ENCODE data around the gene FRMPD4.

Gene FRMPD4

DNA sequence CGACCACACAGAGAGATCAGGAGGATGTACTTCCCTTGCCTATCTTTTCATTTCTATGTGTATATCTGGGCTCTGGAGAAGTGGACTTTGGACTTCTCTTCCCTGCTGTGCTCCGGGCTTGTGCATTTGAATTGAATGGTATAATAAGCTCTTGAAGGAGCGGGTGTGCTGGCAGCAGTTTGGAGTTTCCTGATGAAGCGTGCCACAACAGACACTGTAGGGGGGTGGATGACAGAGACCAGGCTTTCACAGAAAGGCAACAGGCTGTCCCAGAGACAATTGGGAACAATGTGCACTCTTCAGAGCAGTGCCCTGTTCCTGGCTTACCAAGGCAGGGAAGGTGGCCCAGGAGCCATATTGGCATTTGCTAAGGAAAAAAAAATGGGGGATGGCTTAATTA is 170.1 kb downstream of the FRMPD4 start:
- TF ChIP-seq, protein P1, sequence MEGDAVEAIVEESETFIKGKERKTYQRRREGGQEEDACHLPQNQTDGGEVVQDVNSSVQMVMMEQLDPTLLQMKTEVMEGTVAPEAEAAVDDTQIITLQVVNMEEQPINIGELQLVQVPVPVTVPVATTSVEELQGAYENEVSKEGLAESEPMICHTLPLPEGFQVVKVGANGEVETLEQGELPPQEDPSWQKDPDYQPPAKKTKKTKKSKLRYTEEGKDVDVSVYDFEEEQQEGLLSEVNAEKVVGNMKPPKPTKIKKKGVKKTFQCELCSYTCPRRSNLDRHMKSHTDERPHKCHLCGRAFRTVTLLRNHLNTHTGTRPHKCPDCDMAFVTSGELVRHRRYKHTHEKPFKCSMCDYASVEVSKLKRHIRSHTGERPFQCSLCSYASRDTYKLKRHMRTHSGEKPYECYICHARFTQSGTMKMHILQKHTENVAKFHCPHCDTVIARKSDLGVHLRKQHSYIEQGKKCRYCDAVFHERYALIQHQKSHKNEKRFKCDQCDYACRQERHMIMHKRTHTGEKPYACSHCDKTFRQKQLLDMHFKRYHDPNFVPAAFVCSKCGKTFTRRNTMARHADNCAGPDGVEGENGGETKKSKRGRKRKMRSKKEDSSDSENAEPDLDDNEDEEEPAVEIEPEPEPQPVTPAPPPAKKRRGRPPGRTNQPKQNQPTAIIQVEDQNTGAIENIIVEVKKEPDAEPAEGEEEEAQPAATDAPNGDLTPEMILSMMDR (IDR thresholded peaks at IDR 0.05): no peak

DNA sequence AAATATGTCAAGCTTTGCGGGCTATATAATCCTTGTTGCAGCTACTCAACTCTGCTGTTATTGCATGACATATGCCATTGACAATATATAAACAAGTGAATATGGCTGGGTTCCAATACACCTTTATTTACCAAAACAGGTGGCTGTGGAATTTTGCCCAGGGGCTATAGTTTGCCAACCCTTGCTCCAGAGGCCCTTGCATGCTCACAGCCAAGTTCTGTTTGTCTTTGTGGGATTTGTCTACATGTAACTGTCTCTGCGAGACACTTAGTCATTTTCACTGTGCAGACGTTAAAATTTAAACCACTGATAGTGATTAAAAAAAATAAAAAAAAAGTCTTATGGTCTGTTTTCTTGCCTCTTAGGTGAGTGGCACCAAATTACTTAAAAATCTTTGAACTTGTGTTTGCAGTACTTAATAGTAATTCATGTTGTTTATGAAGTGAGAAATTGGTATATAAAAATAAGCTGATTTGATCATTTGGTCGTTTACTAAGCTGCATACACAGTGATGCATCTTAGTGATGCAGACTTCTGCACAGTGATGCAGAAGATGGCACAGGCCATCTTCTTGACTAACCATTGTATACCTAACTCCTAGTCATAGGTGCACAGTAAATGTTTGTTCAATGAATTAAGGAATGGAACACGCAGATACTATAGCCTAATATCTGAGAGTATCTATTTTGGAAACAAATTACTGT is 170.9 kb downstream of the FRMPD4 start:
- Histone ChIP-seq H3K4me1 (no peaks in the 10 kb centered on the region), H3K4me3 (no peak overlapping the region), H3K9me3 (no peaks in the 10 kb centered on the region), H3K27ac (no peak overlapping the region), H3K27me3 (no peaks in the 10 kb centered on the region), H3K36me3 (no peaks in the 10 kb centered on the region)
- DNase-seq: no peak
- intact Hi-C loops (cut with DNase I; ENCODE audit: low total_unique reads): no loop called here
- TF ChIP-seq, protein P1 (IDR thresholded peaks at IDR 0.05): no peak

More for the DNA sequence above, 170.1 kb downstream of the FRMPD4 start:
- intact Hi-C loops (cut with DNase I; ENCODE audit: low total_unique reads): no loop called here
- no peak for DNase-seq
- Histone ChIP-seq H3K9me3 (no peaks in the 10 kb centered on the region), H3K27ac (no peak overlapping the region), H3K4me3 (no peak overlapping the region), H3K36me3 (no peaks in the 10 kb centered on the region), H3K27me3 (no peaks in the 10 kb centered on the region), H3K4me1 (no peaks in the 10 kb centered on the region)

DNA sequence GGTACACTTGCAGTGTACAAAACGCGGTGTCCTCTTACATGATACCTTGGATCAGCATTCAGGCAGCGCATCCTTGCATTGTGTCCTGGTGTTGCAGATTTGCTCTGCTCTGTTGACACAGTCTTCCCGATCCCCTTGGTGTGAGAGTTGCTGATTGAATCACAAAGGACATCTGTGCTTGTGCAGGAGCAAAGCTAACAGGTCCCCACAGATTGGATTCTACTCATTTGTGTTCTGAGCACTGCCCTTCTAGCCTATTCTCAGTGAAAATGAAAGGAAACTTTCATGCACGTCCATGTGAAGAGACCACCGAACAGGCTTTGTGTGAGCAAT is 171.4 kb downstream of the FRMPD4 start:
- no peaks in the 10 kb centered on the region for H3K9me3 ChIP-seq
- TF ChIP-seq, protein P1 (IDR thresholded peaks at IDR 0.05): no peak
- DNase-seq: no peak
- H3K27ac ChIP-seq: no peak overlapping the region
- intact Hi-C loops (cut with DNase I; ENCODE audit: low total_unique reads): no loop called here
- H3K36me3 ChIP-seq: no peaks in the 10 kb centered on the region
- no peak overlapping the region for H3K4me3 ChIP-seq
- H3K4me1 ChIP-seq: no peaks in the 10 kb centered on the region
- no peaks in the 10 kb centered on the region for H3K27me3 ChIP-seq

DNA sequence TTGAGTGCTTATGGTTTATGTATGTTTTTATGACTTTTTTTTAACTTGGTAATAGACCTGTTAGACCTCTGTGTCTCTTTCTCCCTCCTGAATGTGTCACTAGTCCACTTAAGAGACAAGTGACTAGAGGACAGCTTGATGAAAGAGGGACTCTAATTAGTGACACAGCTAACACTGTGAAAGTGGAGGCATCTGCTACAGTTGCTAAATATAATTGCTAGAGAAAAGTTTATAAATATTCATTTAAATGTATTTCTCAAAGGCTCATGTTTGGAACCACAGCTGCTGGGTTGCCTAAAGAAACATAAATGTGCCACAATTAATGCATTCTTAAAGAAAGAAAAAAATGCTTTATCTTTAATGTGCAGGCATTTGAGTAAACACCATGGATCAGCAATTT is 176.4 kb downstream of the FRMPD4 start:
- intact Hi-C loops (cut with DNase I; ENCODE audit: low total_unique reads): no loop called here

DNA sequence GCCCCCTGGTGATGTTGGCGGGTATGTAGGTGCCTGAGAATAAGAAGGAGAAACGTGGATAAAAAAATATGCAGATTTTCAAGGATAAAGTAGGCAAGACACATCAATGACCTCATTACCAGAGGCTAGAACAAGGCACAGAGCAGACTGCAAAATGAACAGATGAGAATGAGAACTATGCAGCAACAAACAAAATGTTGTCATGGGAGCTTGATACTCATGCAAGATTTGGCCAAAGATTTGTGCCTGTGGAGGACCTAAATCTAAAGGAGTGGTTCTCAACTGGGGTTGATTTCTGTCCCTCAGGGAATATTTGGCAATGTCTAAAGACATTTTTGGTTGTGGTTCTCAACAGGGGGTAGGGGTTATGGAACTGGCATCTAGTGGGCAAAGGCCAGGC is 177.3 kb downstream of the FRMPD4 start:
- Histone ChIP-seq H3K4me3 (no peak overlapping the region), H3K4me1 (no peaks in the 10 kb centered on the region), H3K27me3 (no peaks in the 10 kb centered on the region), H3K36me3 (no peaks in the 10 kb centered on the region), H3K27ac (no peak overlapping the region), H3K9me3 (no peaks in the 10 kb centered on the region)
- DNase-seq: no peak
- intact Hi-C loops (cut with DNase I; ENCODE audit: low total_unique reads): no loop called here
- TF ChIP-seq, protein P1 (IDR thresholded peaks at IDR 0.05): no peak

More for the DNA sequence above, 176.4 kb downstream of the FRMPD4 start:
- TF ChIP-seq, protein P1 (IDR thresholded peaks at IDR 0.05): no peak
- Histone ChIP-seq H3K4me3 (no peak overlapping the region), H3K27me3 (no peaks in the 10 kb centered on the region), H3K9me3 (no peaks in the 10 kb centered on the region), H3K36me3 (no peaks in the 10 kb centered on the region), H3K27ac (no peak overlapping the region), H3K4me1 (no peaks in the 10 kb centered on the region)
- DNase-seq: no peak
